ENCODE results near the gene SPRED3.
"Not testable (repeated sequence)": the region's sequence is repeated elsewhere in the genome, so short reads cannot be mapped to it uniquely, and the experiment has no call there.

Gene SPRED3

GRCh38 chr19:38392707-38393308 is 4.3 kb downstream of the SPRED3 start:
- no peak for DNase-seq

GRCh38 chr19:38394488-38394887 is 6.0 kb downstream of the SPRED3 start:
- no peak for DNase-seq

- no peak for DNase-seq
Measured at GRCh38 chr19:38395381-38396114, 7.1 kb downstream of the SPRED3 start.

- no peak for DNase-seq
Measured at GRCh38 chr19:38399081-38399480, 10.6 kb downstream of the SPRED3 start.

GRCh38 chr19:38399537-38399936 is 11.0 kb downstream of the SPRED3 start:
- DNase-seq = no peak

- no peak for DNase-seq
Measured at GRCh38 chr19:38400361-38400760, 11.9 kb downstream of the SPRED3 start.

GRCh38 chr19:38401148-38401547 is 12.7 kb downstream of the SPRED3 start:
- no peak for DNase-seq

GRCh38 chr19:38402623-38402966 is 14.1 kb downstream of the SPRED3 start:
- DNase-seq = no peak

- peak; percentile 97 for DNase-seq
Measured at GRCh38 chr19:38402967-38403674, 14.6 kb downstream of the SPRED3 start, which contains the start of gene FAM98C. FAM98C (plus strand) TSS chr19:38403093; CDS start chr19:38403154, 61 bp downstream.

GRCh38 chr19:38404858-38405257 is 16.4 kb downstream of the SPRED3 start:
- no peak for DNase-seq

- no peak for DNase-seq
Measured at GRCh38 chr19:38405276-38405675, 16.8 kb downstream of the SPRED3 start.

GRCh38 chr19:38409631-38410133 is 21.2 kb downstream of the SPRED3 start:
- no peak for DNase-seq

- not testable (repeated sequence) for DNase-seq
Measured at GRCh38 chr19:38410407-38410806, 21.9 kb downstream of the SPRED3 start.

GRCh38 chr19:38411041-38411712 is 22.7 kb downstream of the SPRED3 start:
- no peak for DNase-seq

- DNase-seq = not testable (repeated sequence)
Measured at GRCh38 chr19:38411898-38412297, 23.4 kb downstream of the SPRED3 start.

GRCh38 chr19:38412491-38412890 is 24.0 kb downstream of the SPRED3 start:
- DNase-seq = no peak

- no peak for DNase-seq
Measured at GRCh38 chr19:38412961-38413360, 24.5 kb downstream of the SPRED3 start.

- no peak for DNase-seq
Measured at GRCh38 chr19:38413416-38413815, 24.9 kb downstream of the SPRED3 start.

GRCh38 chr19:38417146-38417543 is 28.6 kb downstream of the SPRED3 start:
- DNase-seq = no peak

GRCh38 chr19:38417544-38418506 is 29.3 kb downstream of the SPRED3 start:
- DNase-seq = no peak

GRCh38 chr19:38420935-38421334 is 32.4 kb downstream of the SPRED3 start:
- DNase-seq = no peak

- DNase-seq = no peak
Measured at GRCh38 chr19:38421856-38422255, 33.4 kb downstream of the SPRED3 start.

Data from NCI-H1436 (cell line).